GM18867 (cell line): ENCODE data around the gene NAB1.
A peak's percentile ranks its signal among the peaks of the same experiment; 100 is the strongest.
"Not testable (repeated sequence)": the region's sequence is repeated elsewhere in the genome, so short reads cannot be mapped to it uniquely, and the experiment has no call there.

Experiments
- ATAC-seq: cut with Tn5 transposase; IDR thresholded peaks from one replicate; pipeline ENCODE4 v1.9.1; 2021; ENCODE audit warnings: mild to moderate bottlenecking, moderate library complexity; ENCODE audit not compliant: unreplicated experiment

Gene NAB1

GRCh38 chr2:190670182-190670946, 21.5 kb downstream of the NAB1 start:
- ATAC-seq: peak; percentile 35

GRCh38 chr2:190674966-190675650, 26.2 kb downstream of the NAB1 start:
- peak; percentile 57 for ATAC-seq

DNA sequence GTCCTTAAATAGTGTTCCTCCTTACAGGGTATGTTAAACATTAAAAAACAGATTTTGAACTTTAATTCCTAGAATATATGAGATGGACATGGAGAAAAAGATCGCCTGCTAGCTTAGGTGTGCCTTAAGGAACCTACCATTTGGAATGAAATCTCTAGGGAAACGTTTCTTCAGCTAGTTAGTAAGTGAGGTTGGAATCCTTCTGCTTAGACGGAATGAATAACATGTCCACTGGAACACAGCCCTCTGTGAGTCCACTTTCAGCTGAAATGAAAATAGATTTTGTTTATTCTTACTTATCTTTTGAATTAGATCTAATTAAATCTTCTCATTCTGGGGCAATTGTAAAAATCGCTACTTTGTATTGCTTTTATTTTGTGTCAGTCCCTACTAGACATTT, 28.4 kb downstream of the NAB1 start:
- ATAC-seq: no peak

DNA sequence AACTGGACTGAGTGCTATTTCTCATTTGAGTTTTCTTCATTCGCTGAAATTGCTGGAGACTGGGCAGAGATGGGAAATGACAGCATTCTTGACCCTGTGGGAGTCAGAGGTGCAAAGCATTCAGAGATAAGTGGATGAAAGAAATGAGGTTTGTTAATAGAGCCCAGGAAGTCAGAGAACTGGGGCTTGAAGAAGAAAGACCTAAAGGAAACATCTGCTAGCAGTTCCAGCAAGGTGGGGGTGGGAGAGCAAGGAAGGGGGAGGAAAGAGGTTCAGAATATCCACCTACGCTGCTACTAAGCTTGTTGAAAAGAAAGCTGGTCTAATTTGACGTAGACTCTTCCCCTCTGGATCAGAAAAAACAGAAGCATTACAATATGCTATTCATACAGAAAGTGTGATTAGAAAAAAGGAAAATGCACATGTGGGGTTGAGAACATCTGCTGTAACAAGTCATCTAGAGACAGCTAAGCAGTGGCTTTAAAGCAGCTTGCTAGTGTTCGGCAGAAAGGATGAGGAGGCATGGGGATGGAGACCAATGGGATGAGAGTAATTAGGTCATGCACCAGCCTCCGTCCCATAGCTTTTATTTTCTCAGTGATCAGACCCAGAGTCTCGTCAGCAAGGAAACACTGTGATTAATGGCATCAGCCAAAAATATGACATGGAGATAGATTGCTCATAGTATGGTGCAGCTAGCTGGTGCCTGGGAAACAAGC, 29.7 kb downstream of the NAB1 start:
- ATAC-seq: peak; percentile 49

DNA sequence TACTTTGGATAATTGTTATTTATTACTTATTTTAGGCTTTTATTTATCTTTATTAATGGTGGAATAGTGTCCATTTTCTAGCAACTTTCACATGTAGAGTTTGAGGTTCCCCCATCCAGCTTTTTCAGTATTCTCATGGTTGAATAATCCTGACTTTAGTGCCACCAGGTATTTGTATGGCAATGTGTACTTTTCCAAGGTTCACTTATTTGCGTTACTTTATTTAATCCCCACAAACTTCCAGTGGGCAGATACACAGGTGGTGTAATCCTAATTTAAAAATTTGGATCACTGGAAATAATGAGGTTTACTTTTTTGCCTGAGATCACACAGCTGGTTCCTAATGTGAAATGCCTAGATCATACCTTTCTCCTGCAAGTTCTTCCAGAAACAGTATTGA, 30.5 kb downstream of the NAB1 start:
- ATAC-seq: no peak

DNA sequence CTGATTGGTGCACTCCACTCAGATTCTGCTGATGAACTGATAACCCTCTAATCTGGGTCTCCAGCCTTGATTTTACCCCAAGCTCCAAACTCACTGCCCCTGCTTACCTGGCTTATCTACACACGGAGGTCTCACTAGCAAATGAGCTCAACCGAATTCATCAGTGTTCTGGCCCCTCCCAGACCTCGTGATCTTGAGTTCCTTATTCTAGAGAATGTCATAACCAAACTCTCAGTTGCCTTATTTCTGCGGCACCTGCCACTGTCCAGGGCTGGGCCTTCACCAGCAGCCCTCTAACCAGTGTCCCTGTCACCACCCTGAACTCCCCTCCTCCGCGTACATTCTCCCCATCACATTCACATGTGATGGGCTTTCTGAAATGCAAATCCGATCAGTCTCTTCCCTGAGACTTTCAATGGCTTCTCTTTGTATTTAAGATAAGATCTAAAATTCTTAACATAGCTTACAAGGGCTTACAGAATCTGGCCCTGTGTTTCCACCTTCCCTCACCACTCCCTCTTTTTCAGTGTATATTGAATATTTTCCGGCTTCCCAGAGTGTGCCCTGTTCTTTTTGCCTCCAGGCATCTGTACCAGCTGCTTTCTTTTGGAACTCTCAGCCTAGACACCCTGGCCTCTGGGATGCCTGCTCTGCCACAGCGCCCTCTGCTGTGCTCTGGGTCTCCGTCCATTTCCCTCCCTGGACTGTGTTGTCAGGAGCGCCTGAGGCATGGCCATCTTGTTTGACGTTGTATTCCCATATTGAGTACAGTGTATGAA, 31.1 kb downstream of the NAB1 start:
- peak; percentile 62 for ATAC-seq

DNA sequence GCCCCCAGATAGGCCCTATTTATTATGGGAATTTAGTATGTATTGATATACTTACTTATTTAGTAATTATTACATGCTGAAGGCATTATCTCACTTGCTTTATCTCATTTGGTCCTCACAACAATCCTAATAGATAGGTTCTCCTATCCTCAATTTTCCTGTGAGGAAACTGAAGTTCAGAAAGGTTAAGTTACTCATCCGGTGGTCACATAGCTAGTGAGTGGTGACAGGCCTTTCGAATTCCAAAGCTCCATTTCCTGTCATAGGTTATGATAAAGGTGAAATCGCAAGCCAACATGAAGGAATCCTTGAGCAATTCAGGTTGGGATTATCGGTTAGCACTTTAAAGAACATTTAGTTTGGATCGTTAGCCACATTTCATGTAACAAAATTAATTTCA, 33.3 kb downstream of the NAB1 start:
- ATAC-seq: no peak

DNA sequence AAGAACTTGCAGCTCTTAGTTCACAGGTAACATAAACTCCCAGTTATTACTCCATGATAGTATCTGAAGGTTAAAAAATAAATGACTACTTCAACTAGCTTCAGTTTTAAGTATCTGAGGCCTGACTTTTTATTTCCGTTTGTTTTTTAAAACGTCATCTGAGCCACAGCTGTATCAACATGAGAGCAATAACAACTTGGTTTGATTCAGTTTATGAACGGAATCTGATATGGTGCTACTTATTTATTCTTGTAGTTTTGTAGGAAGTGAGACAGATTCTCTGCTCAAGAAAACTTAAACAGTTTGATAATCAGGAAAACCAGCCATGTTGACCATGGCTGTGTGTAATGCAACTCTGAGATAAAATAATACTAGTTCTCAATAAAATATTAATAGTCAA, 34.9 kb downstream of the NAB1 start:
- no peak for ATAC-seq

DNA sequence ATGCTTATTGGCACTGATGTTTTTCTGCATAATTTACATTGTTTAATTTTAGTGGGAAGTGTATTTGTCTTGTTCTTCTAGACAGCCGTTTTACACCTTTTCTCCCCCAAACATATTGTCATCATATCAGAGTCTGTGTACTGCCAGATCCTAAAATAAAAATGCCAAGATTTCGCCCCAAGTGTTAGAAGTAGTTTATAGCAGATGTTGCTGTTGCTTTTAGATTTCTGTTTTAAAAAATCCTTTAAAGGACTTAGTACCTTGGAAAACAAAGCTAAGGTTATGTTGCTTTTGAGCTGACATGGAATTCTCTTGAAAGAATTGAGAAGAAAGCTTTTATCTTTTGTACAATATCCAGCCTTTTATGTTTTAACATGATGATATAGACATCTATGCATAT, 36.0 kb downstream of the NAB1 start:
- no peak for ATAC-seq

DNA sequence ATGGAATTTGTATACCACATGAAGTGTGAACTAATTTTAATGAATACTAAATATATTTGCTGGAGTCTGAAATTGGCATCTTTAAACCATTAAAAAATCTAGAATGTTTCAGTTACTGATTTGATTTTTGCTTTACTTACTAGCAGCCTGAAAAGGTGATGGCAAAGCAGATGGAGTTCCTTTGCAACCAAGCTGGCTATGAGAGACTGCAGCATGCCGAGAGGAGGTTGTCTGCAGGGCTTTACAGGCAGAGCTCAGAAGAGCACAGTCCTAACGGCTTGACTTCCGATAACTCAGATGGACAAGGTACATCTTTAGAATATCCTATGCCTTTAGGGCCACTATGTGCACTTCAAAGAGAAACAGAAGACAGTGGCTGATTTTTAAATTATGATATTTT, 36.5 kb downstream of the NAB1 start:
- no peak for ATAC-seq

DNA sequence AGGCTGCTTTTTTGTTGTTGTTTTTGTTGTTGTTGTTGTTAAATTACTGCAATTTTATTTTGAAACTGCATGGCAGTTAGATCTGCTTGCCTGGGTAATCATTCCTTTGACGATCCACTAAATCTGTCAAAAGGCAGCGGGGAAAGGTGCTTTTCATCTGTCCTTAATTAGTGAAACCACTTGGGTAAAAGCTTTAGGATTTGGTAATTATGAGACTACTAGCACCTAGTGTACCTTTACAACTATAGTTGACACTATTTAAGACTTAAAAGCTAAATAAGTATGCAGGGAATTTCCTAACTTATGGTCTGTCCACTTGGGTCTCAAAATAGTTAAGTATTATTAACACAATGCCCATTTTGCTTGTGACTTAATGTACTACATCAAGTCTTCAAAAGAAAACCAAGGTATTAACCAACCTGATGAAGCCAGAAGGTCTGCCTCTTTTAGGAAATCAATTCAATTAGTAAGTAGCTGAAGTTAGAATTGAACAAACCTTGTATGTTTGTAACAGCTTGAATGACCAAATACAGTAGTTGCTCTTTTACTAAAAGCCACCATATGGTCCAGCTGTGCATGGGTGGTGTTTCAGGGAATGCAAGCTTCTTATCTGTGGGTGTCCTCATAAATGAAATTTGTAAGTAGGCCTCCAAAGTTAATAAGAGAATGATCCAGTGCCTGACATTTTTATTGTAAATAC, 44.8 kb downstream of the NAB1 start:
- peak; percentile 40 for ATAC-seq

GRCh38 chr2:190694479-190694878, 45.6 kb downstream of the NAB1 start:
- no peak for ATAC-seq

DNA sequence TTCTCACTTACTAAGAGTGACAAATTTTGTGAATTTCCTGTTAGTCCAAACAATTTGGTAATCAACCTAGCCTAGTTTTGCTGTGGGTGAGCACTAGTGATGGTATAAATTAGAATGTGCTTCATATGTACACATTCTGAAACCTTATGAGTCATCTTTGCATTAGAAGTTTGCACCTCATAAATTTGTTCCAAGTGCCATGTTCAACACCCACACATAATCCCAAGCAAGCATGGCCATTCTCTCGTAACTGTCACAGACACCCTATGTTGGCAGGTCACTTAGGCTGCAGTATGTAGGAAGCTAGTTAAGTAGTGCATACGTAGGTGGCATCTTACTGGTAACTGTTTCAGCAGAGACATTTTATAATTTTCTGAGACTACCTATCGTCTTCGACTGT, 46.9 kb downstream of the NAB1 start:
- peak; percentile 67 for ATAC-seq

DNA sequence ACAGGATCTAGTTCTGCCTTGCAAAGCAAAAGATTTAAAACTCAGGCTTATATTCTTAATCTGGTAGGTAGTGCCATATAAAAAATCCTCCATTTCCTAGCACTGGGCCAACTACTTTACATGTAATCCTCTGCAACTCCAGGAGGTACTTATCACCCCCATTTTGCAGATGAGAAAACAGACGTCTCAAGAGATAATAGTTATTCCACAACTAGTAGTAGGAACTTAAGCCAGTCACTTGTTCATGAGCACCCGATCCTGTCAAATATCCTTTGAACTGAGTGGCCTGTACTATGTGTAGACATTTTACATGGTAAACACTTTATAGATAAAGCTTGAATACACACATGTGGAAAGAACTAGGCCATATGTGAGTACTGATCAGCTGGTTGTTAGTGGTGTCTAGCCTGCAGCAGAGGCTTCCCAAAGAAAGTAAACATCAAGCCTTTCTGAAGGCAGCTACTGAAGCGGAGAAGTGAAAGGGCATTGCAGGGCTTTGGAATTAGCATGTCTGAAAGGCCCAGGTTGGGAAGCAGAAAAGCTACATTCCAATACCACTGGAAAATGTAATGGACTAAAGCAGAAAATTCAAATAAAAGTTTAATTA, 48.0 kb downstream of the NAB1 start:
- no peak for ATAC-seq

GRCh38 chr2:190697421-190697820, 48.5 kb downstream of the NAB1 start:
- no peak for ATAC-seq

DNA sequence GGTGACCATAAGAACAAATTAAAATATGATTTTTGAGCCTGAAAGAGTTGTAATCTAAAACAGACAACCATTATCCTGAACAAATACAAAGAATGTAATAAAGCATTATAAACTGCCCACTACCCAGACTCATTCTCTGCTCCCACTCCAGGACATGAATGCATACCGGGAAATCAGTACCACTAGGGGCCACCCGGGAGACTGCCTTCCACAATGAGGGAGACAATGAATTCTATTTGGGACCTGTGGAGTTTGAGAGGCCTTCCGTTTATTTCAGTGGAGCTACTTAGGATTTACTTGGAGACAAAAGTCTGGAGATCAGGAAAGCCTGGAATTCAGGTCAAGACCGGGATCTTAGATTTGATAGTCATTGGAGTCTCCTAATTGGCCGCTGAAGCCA, 50.0 kb downstream of the NAB1 start:
- no peak for ATAC-seq

- peak; percentile 74 for ATAC-seq
Observed at GRCh38 chr2:190701586-190701985, 52.7 kb downstream of the NAB1 start.

GRCh38 chr2:190705280-190705679, 56.4 kb downstream of the NAB1 start:
- ATAC-seq: no peak

- ATAC-seq: peak; percentile 41
Observed at GRCh38 chr2:190707726-190708125, 58.8 kb downstream of the NAB1 start.

DNA sequence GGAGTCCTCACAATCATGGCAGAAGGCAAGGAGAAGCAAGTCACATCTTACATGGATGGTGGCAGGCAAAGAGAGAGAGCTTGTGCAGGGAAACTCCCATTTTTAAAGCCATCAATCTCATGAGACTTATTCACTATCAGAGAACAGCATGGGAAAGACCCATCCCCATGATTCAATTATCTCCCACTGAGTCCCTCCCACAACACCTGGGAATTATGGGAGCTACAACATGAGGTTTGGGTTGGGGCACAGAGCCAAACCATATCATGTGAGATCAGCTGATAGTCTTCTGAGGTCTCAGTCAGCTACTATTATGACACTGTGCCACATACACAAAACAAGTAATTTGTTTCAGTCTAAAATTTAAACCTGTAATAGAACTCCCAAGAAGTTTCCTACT, 59.8 kb downstream of the NAB1 start:
- not testable (repeated sequence) for ATAC-seq
